SH-SY5Y (cell line): ENCODE measurements around the gene STK36.

Experiments used
- GATA2 ChIP-seq: IDR thresholded peaks from 2 replicates; pipeline ENCODE4 v1.6.1; 2011; ENCODE audit warnings: mild to moderate bottlenecking, low read depth, low read length
- GATA3 ChIP-seq: IDR thresholded peaks from 2 replicates; pipeline ENCODE4 v1.6.1; 2011; ENCODE audit warnings: low read depth, mild to moderate bottlenecking, low read length, moderate library complexity

- TF ChIP-seq GATA2 (no peak), GATA3 (no peak)
Observed at GRCh38 chr2:218664653-218665052, 7.2 kb upstream of the STK36 start.
